ENCODE data around the gene SKI. TPM values are rescaled to one million over a fixed set of nuclear protein-coding genes. Genes with fewer than 3 reads are reported as not detected.

Gene SKI
- total and polyA plus RNA-seq, 9 of the 15 experiments (the other 6 are each of a cell fraction or from before 2014, with no cell fraction given): 0.10 to 60.5 (median 4.6) TPM

DNA sequence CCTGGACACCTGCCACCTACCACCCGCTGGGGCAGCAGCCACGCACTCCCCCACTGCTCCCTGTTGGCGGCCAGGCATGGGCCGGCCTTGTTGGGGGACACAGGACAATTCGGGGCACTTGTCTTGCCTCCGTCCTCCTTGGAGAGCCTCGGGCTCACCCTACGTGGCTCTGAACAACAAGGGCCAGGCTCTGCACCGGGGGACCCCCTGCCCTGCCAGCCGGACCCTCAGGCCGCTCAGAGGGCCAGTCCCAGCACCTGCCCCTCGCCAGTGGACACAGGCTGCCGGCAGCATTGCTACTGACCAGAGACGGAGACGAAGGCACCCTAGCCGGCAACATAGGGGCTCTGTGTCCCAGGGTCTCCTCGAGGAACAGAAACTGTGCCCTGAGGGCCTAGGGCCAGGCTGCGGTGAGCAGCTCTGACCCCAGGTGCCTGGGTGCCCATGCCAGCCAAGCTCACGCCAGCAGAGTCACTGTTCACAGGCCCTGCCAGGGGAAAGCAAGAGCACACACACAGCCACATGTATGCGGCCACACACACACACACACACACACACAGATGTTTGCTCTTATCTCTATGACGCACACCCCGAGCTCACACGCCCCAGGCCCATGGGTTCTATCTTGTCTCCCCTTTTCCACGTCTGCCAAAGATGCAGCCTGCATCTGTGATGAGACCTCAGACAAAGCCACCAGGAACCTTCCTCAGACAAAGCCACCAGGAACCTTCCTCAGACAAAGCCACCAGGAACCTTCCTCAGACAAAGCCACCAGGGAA lies 117.4 kb downstream of the SKI start (continued):
- TF ChIP-seq TEAD2 (tag; IDR thresholded peaks at IDR 0.05): no peak
- TF ChIP-seq CREM (IDR thresholded peaks at IDR 0.05; ENCODE audit: low read depth): peak; percentile 65
- TF ChIP-seq HEY1 (CRISPR knock-in tag; IDR thresholded peaks at IDR 0.05; ENCODE audit: borderline replicate concordance): no peak
- TF ChIP-seq PHF21A (IDR thresholded peaks at IDR 0.05; ENCODE audit: borderline replicate concordance, low read depth): no peak
- no peak for TF ChIP-seq POLR3G (IDR thresholded peaks at IDR 0.05; ENCODE audit: extremely low read depth, insufficient read length, insufficient replicate concordance)
- no peak for TF ChIP-seq ZMIZ1 (IDR thresholded peaks at IDR 0.05; ENCODE audit: low read depth in 2 of 2, low read length in 2 of 2)
- TF ChIP-seq ZNF592 (IDR thresholded peaks at IDR 0.05): no peak
- TF ChIP-seq ILK (tag; IDR thresholded peaks at IDR 0.05; ENCODE audit: borderline replicate concordance, low read depth): no peak
- no peak for TF ChIP-seq MXI1 (IDR thresholded peaks at IDR 0.05; ENCODE audit: low read depth, low read length)
- TF ChIP-seq NFIC (IDR thresholded peaks at IDR 0.05): 0 out of 2 replicates have a peak, but pooled peaks have one; percentile 23
- no peak for TF ChIP-seq CEBPB (tag; IDR thresholded peaks at IDR 0.05)
- TF ChIP-seq CXXC5 (CRISPR knock-in tag; IDR thresholded peaks at IDR 0.05): peak; percentile 22; the same call in 1 of the 2 replicates
- no peak for TF ChIP-seq NR2F6 (CRISPR knock-in tag; IDR thresholded peaks at IDR 0.05)
- TF ChIP-seq KDM4B (IDR thresholded peaks at IDR 0.05; ENCODE audit: borderline replicate concordance in 2 of 2, low read depth in 1 of 2): no peak
- TF ChIP-seq ARNT (IDR thresholded peaks at IDR 0.05): no peak
- no peak for TF ChIP-seq TCF7L2 (IDR thresholded peaks at IDR 0.05; ENCODE audit: low read depth, low read length)
- peak; percentile 68 for TF ChIP-seq CBFA2T2 (conservative IDR thresholded peaks at IDR 0.05)
- TF ChIP-seq KLF10 (CRISPR knock-in tag; IDR thresholded peaks at IDR 0.05): no peak
- TF ChIP-seq SIN3B (IDR thresholded peaks at IDR 0.05; ENCODE audit: low read depth): no peak
- no peak for TF ChIP-seq OTX1 (CRISPR knock-in tag; IDR thresholded peaks at IDR 0.05)
- 0 out of 2 replicates have a peak, but pooled peaks have one; percentile 17 for TF ChIP-seq MTA2 (IDR thresholded peaks at IDR 0.05; ENCODE audit: low read depth)
- TF ChIP-seq POLR2G (IDR thresholded peaks at IDR 0.05; ENCODE audit: low read depth, low read length): no peak
- TF ChIP-seq ZNF76 (CRISPR knock-in tag; IDR thresholded peaks at IDR 0.05; ENCODE audit: borderline replicate concordance): no peak

Measured in K562 (cell line).